Stimulated activated CD4-positive, alpha-beta T cell treated with anti-CD3 and anti-CD28 coated beads, Interleukin-12 subunit alpha, Interleukin-12 subunit beta, amount 100 ng/mL, for 4 hours (primary cell): ENCODE data around the gene FAM163B.
"Not testable (repeated sequence)": the region's sequence is repeated elsewhere in the genome, so short reads cannot be mapped to it uniquely, and the experiment has no call there.

Experiments used
- DNase-seq: peaks from one replicate; pipeline ENCODE4 v3.0.0-alpha.2; 2020

FAM163B gene

GRCh38 chr9:133564451-133565116, 44.6 kb downstream of the FAM163B start:
- DNase-seq = no peak

GRCh38 chr9:133563814-133564213, 45.4 kb downstream of the FAM163B start:
- not testable (repeated sequence) for DNase-seq

GRCh38 chr9:133563291-133563796, 45.8 kb downstream of the FAM163B start:
- no peak for DNase-seq

- no peak for DNase-seq
Measured at GRCh38 chr9:133562611-133563290, 46.4 kb downstream of the FAM163B start.

GRCh38 chr9:133561976-133562554, 47.1 kb downstream of the FAM163B start:
- no peak for DNase-seq

- no peak for DNase-seq
Measured at GRCh38 chr9:133560944-133561343, 48.2 kb downstream of the FAM163B start.

- DNase-seq = no peak
Measured at GRCh38 chr9:133560311-133560710, 48.9 kb downstream of the FAM163B start.

GRCh38 chr9:133558191-133559126, 50.7 kb downstream of the FAM163B start:
- peak; percentile 23 for DNase-seq

GRCh38 chr9:133557581-133557980, 51.6 kb downstream of the FAM163B start:
- no peak for DNase-seq

GRCh38 chr9:133556354-133556753, 52.8 kb downstream of the FAM163B start:
- DNase-seq = no peak

GRCh38 chr9:133554729-133555128, 54.5 kb downstream of the FAM163B start:
- DNase-seq = no peak

GRCh38 chr9:133553973-133554713, 55.0 kb downstream of the FAM163B start:
- no peak for DNase-seq

GRCh38 chr9:133553123-133553522, 56.1 kb downstream of the FAM163B start:
- no peak for DNase-seq

- no peak for DNase-seq
Measured at GRCh38 chr9:133552236-133552635, 57.0 kb downstream of the FAM163B start.

GRCh38 chr9:133551446-133551845, 57.7 kb downstream of the FAM163B start:
- DNase-seq = no peak

- no peak for DNase-seq
Measured at GRCh38 chr9:133547116-133547515, 62.1 kb downstream of the FAM163B start.

GRCh38 chr9:133546287-133546680, 62.9 kb downstream of the FAM163B start:
- DNase-seq = no peak

- no peak for DNase-seq
Measured at GRCh38 chr9:133545494-133546286, 63.5 kb downstream of the FAM163B start.

- DNase-seq = no peak
Measured at GRCh38 chr9:133543772-133544467, 65.3 kb downstream of the FAM163B start.

GRCh38 chr9:133542002-133542401, 67.2 kb downstream of the FAM163B start:
- no peak for DNase-seq

- DNase-seq = no peak
Measured at GRCh38 chr9:133540698-133541025, 68.5 kb downstream of the FAM163B start.
